MCF 10A (cell line): ENCODE measurements around the gene SLC35F4. TPM values are rescaled to one million over a fixed set of nuclear protein-coding genes. Genes with fewer than 3 reads are reported as not detected.
A peak's percentile ranks its signal among the peaks of the same experiment; 100 is the strongest.

Experiments
- BruUV-seq: library from RNA; stranded (reverse); fragments of 400-500 nt; replicated peaks from 2 replicates; lab custom pipeline; 2021; lab: Mats Ljungman, UMichigan
- CTCF ChIA-PET: fragments of 300-600 bp; sonication (Branson Sonifier 250); formaldehyde crosslinking; extraction: SDS; loops from one replicate; lab custom pipeline; 2021; ENCODE audit warnings: antibody characterized with exemption, inconsistent platforms; lab: Yijun Ruan, JAX
- POLR2A ChIA-PET: fragments of 300-600, 350-650 bp; sonication (Branson Sonifier 250); formaldehyde crosslinking; extraction: SDS; loops from one replicate; lab custom pipeline; 2020; ENCODE audit warnings: antibody characterized with exemption, inconsistent platforms; lab: Yijun Ruan, JAX
- DNase-seq: peaks from one replicate; pipeline ENCODE4 v3.0.0-alpha.2; 2018; ENCODE audit not compliant: unreplicated experiment
- H3K27ac Mint-ChIP-seq: one replicate; pipeline ENCODE4 v1.8.0; 2022; ENCODE audit warnings: mild to moderate bottlenecking, low read depth, mixed read lengths; ENCODE audit not compliant: unreplicated experiment
- H3K27me3 Mint-ChIP-seq: one replicate; pipeline ENCODE4 v1.8.0; 2022; ENCODE audit warnings: mixed read lengths; ENCODE audit not compliant: insufficient read depth, unreplicated experiment
- H3K36me3 Mint-ChIP-seq: one replicate; pipeline ENCODE4 v1.8.0; 2022; ENCODE audit warnings: mild to moderate bottlenecking, moderate library complexity, mixed read lengths; ENCODE audit not compliant: insufficient read depth, unreplicated experiment
- H3K4me1 Mint-ChIP-seq: one replicate; pipeline ENCODE4 v1.8.0; 2022; ENCODE audit warnings: mixed read lengths; ENCODE audit not compliant: insufficient read depth, unreplicated experiment
- H3K4me3 Mint-ChIP-seq: one replicate; pipeline ENCODE4 v1.8.0; 2022; ENCODE audit warnings: mild to moderate bottlenecking, moderate library complexity, mixed read lengths; ENCODE audit not compliant: unreplicated experiment
- H3K9me3 Mint-ChIP-seq: one replicate; pipeline ENCODE4 v1.8.0; 2022; ENCODE audit warnings: mixed read lengths; ENCODE audit not compliant: unreplicated experiment
- CTCF ChIP-seq: fragments of 200-600 bp; IDR thresholded peaks from one replicate; pipeline ENCODE4 v1.8.0; 2022; ENCODE audit warnings: antibody characterized with exemption, mild to moderate bottlenecking; ENCODE audit not compliant: unreplicated experiment
- intact Hi-C: fragments of 100-400 bp; cut with micrococcal nuclease; formaldehyde crosslinking; loops from 2 replicates; pipeline ENCODE4 v1.14.1; 2022
- total RNA-seq: library from RNA; stranded (reverse); gene quantifications from 2 replicates; pipeline ENCODE4 v1.2.3, GENCODE V29; 2022

SLC35F4 gene
- total RNA-seq, 1 experiment from 2014 or later: not detected

GRCh38 chr14:57897144-57897748 is 31.4 kb upstream of the SLC35F4 start:
- Mint-ChIP-seq H3K4me3 (no peak overlapping the region), H3K36me3 (no peaks in the 10 kb centered on the region), H3K4me1 (peaks cover 5% of the 10 kb centered on the region), H3K27me3 (no peaks in the 10 kb centered on the region), H3K9me3 (no peaks in the 10 kb centered on the region), H3K27ac (no peak overlapping the region)
- intact Hi-C loops: no loop called here
- no TSS peak for BruUV-seq
- DNase-seq: no peak
- ChIA-PET CTCF (no interaction called here), POLR2A (no interaction called here)
- TF ChIP-seq CTCF: no peak

GRCh38 chr14:57889245-57889644 is 23.4 kb upstream of the SLC35F4 start:
- TF ChIP-seq CTCF: no peak
- DNase-seq: peak; percentile 92
- Mint-ChIP-seq H3K4me1 (peaks cover 11% of the 10 kb centered on the region), H3K27ac (no peak overlapping the region), H3K9me3 (no peaks in the 10 kb centered on the region), H3K36me3 (no peaks in the 10 kb centered on the region), H3K27me3 (no peaks in the 10 kb centered on the region), H3K4me3 (no peak overlapping the region)
- intact Hi-C loops: no loop called here
- POLR2A ChIA-PET: no interaction called here
- BruUV-seq: no TSS peak
- CTCF ChIA-PET: interaction anchor here (0.5 to 1.3 kb wide), 6 partner anchors 18 to 491 kb away, joined by 3 to 7 read pairs (median 3); no protein-coding TSS in a partner anchor

GRCh38 chr14:57884175-57884574 is 18.3 kb upstream of the SLC35F4 start:
- H3K27ac Mint-ChIP-seq: no peak overlapping the region
- no peak overlapping the region for H3K4me3 Mint-ChIP-seq
- TF ChIP-seq CTCF: peak; percentile 52
- POLR2A ChIA-PET: interaction anchor here (1.2 kb wide), 1 partner anchor 188 kb away, joined by 3 read pairs; no protein-coding TSS in a partner anchor
- peak; percentile 12 for DNase-seq
- peaks cover 15% of the 10 kb centered on the region for H3K27me3 Mint-ChIP-seq
- intact Hi-C loops: no loop called here
- BruUV-seq: no TSS peak
- H3K9me3 Mint-ChIP-seq: no peaks in the 10 kb centered on the region
- peaks cover 12% of the 10 kb centered on the region for H3K4me1 Mint-ChIP-seq
- H3K36me3 Mint-ChIP-seq: no peaks in the 10 kb centered on the region
- CTCF ChIA-PET: interaction anchor here (0.8 to 7.1 kb wide), 11 partner anchors 8 to 382 kb away, joined by 3 to 60 read pairs (median 3); no protein-coding TSS in a partner anchor

GRCh38 chr14:57883061-57883460 is 17.2 kb upstream of the SLC35F4 start:
- Mint-ChIP-seq H3K36me3 (no peaks in the 10 kb centered on the region), H3K4me3 (no peak overlapping the region), H3K4me1 (peaks cover 9% of the 10 kb centered on the region), H3K27me3 (peaks cover 17% of the 10 kb centered on the region), H3K27ac (no peak overlapping the region), H3K9me3 (peaks cover 8% of the 10 kb centered on the region)
- ChIA-PET POLR2A (interaction anchor here (0.7 kb wide), 1 partner anchor 200 kb away, joined by 4 read pairs; no protein-coding TSS in a partner anchor), CTCF (interaction anchor here (0.6 to 7.1 kb wide), 12 partner anchors 9 to 509 kb away, joined by 3 to 60 read pairs (median 3); no protein-coding TSS in a partner anchor)
- no peak for DNase-seq
- intact Hi-C loops: no loop called here
- BruUV-seq: no TSS peak
- TF ChIP-seq CTCF: no peak
